HepG2 (cell line): Measurements from ENCODE around the gene PGGT1B. TPM values are rescaled to one million over a fixed set of nuclear protein-coding genes. Genes with fewer than 3 reads are reported as not detected.
A peak's percentile ranks its signal among the peaks of the same experiment; 100 is the strongest.

Experiments
- CTCF ChIP-seq: sonication (generic); formaldehyde crosslinking; IDR thresholded peaks from 2 replicates; pipeline ENCODE4 v1.5.0; 2020; ENCODE audit warnings: mild to moderate bottlenecking, missing genetic modification reagents, moderate library complexity
- HNF1A ChIP-seq, 2 experiments: sonication (generic) in 1 of 2; formaldehyde crosslinking in 1 of 2; IDR thresholded peaks; 2 replicates each; pipeline versions ENCODE4 v1.4.0 to v1.6.1; 2016 to 2020; ENCODE audit warnings: borderline replicate concordance in 1 of 2, low read depth in 1 of 2, mild to moderate bottlenecking in 1 of 2, missing genetic modification reagents in 1 of 2
- NFKB2 ChIP-seq: sonication (generic); formaldehyde crosslinking; IDR thresholded peaks from 2 replicates; pipeline ENCODE4 v1.4.0; 2020; ENCODE audit warnings: missing genetic modification reagents, borderline replicate concordance
- NR2C2 ChIP-seq: sonication (generic); formaldehyde crosslinking; IDR thresholded peaks from 2 replicates; pipeline ENCODE4 v1.4.0; 2020; ENCODE audit warnings: missing genetic modification reagents, mild to moderate bottlenecking, moderate library complexity, borderline replicate concordance
- PCBP1 ChIP-seq: fragments of 200-400 bp; formaldehyde crosslinking; IDR thresholded peaks from 2 replicates; pipeline ENCODE4 v1.6.1; 2017; ENCODE audit warnings: mild to moderate bottlenecking, low read depth, low read length, borderline replicate concordance
- SP1 ChIP-seq, 2 experiments: fragments of 450-650 bp in 1 of 2; sonication (generic) in 1 of 2; formaldehyde crosslinking in 1 of 2; IDR thresholded peaks; 2 replicates each; pipeline versions ENCODE4 v1.4.0 to v1.6.1; 2016 to 2020; ENCODE audit warnings: missing genetic modification reagents in 1 of 2
- ZBTB3 ChIP-seq: sonication (generic); formaldehyde crosslinking; IDR thresholded peaks from 2 replicates; pipeline ENCODE4 v1.4.0; 2020; ENCODE audit warnings: low read depth, mild to moderate bottlenecking, moderate library complexity, missing genetic modification reagents, borderline replicate concordance
- ZBTB7B ChIP-seq: sonication (generic); formaldehyde crosslinking; IDR thresholded peaks from 2 replicates; pipeline ENCODE4 v1.4.0; 2020; ENCODE audit warnings: missing genetic modification reagents
- ZFP82 ChIP-seq: sonication (generic); formaldehyde crosslinking; IDR thresholded peaks from 2 replicates; pipeline ENCODE4 v1.5.1; 2020; ENCODE audit warnings: mild to moderate bottlenecking, missing genetic modification reagents, borderline replicate concordance
- ZNF235 ChIP-seq: sonication (generic); formaldehyde crosslinking; IDR thresholded peaks from 2 replicates; pipeline ENCODE4 v1.8.1; 2023; ENCODE audit warnings: mild to moderate bottlenecking, missing genetic modification reagents, borderline replicate concordance
- ZNF503 ChIP-seq: sonication (generic); formaldehyde crosslinking; IDR thresholded peaks from 2 replicates; pipeline ENCODE4 v1.4.0; 2020; ENCODE audit warnings: missing genetic modification reagents
- ZSCAN20 ChIP-seq: sonication (generic); formaldehyde crosslinking; IDR thresholded peaks from 2 replicates; pipeline ENCODE4 v1.4.0; 2020; ENCODE audit warnings: missing genetic modification reagents, mild to moderate bottlenecking, borderline replicate concordance
- polyA plus RNA-seq, 8 experiments: library from polyadenylated mRNA; depleted of rRNA in 3 of 8; stranded (reverse) in 7 of 8; unstranded in 1 of 8; fragments of >200 nt; fragmentation: Illumina TruSeq in 4 of 8; extraction: Trizol in 4 of 8; gene quantifications; 2 replicates each; pipeline versions ENCODE4 v1.2.1 to v1.2.3, GENCODE V29; 2011 to 2016; ENCODE audit warnings: low read depth in 4 of 8, missing spikeins in 1 of 8, mixed read lengths in 1 of 8; ENCODE audit not compliant: insufficient read depth in 1 of 8
- total RNA-seq, 5 experiments: library from RNA; depleted of rRNA; stranded (reverse); fragments of >200 nt; fragmentation: Illumina TruSeq; extraction: Trizol; gene quantifications; 2 replicates each; pipeline ENCODE4 v1.2.3, GENCODE V29; 2016; ENCODE audit warnings: low read depth in 1 of 5
- TF ChIP-seq, protein P1 (sequence below): sonication (generic); formaldehyde crosslinking; IDR thresholded peaks from 2 replicates; pipeline ENCODE4 v1.5.1; 2020; ENCODE audit warnings: mild to moderate bottlenecking, missing genetic modification reagents

The PGGT1B gene
- total and polyA plus RNA-seq, 2 of the 13 experiments (the other 11 are each of a cell fraction or from before 2014, with no cell fraction given), result 2.4 to 42.7 TPM

- TF ChIP-seq SP1 (IDR thresholded peaks at IDR 0.05), result no peak
- TF ChIP-seq SP1 (CRISPR knock-in tag; IDR thresholded peaks at IDR 0.05), result no peak
- TF ChIP-seq PCBP1, result no peak
- 0 out of 2 replicates have a peak, but pooled peaks have one; percentile 31 for TF ChIP-seq ZBTB7B (CRISPR knock-in tag)
- no peak for TF ChIP-seq ZNF235 (CRISPR knock-in tag)
- peak; percentile 33; the same call in 1 of the 2 replicates for TF ChIP-seq HNF1A (IDR thresholded peaks at IDR 0.05; ENCODE audit: low read depth)
- no peak for TF ChIP-seq HNF1A (CRISPR knock-in tag; IDR thresholded peaks at IDR 0.05; ENCODE audit: borderline replicate concordance)
- TF ChIP-seq, protein P1, sequence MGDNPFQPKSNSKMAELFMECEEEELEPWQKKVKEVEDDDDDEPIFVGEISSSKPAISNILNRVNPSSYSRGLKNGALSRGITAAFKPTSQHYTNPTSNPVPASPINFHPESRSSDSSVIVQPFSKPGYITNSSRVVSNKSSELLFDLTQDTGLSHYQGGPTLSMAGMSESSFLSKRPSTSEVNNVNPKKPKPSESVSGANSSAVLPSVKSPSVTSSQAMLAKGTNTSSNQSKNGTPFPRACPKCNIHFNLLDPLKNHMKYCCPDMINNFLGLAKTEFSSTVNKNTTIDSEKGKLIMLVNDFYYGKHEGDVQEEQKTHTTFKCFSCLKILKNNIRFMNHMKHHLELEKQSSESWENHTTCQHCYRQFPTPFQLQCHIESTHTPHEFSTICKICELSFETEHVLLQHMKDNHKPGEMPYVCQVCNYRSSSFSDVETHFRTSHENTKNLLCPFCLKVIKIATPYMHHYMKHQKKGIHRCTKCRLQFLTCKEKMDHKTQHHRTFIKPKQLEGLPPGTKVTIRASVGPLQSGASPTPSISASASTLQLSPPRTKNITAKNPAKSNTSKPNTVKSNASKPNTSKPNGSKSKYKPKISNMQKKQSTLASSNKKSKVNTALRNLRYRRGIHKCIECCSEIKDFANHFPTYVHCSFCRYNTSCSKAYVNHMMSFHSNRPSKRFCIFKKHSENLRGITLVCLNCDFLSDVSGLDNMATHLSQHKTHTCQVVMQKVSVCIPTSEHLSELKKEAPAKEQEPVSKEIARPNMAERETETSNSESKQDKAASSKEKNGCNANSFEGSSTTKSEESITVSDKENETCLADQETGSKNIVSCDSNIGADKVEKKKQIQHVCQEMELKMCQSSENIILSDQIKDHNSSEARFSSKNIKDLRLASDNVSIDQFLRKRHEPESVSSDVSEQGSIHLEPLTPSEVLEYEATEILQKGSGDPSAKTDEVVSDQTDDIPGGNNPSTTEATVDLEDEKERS (CRISPR knock-in tag), result no peak
- TF ChIP-seq NFKB2, result no peak
- TF ChIP-seq CTCF (CRISPR knock-in tag), result no peak
- no peak for TF ChIP-seq ZSCAN20 (CRISPR knock-in tag)
- TF ChIP-seq NR2C2 (CRISPR knock-in tag), result no peak
- no peak for TF ChIP-seq ZFP82
- TF ChIP-seq ZNF503, result no peak
- no peak for TF ChIP-seq ZBTB3
These were observed 20.6 kb downstream of the PGGT1B start (continued) for GRCh38 chr5:115241881-115242642.
